ENCODE data around the gene TECR. TPM values are rescaled to one million over a fixed set of nuclear protein-coding genes. Genes with fewer than 3 reads are reported as not detected.
A peak's percentile ranks its signal among the peaks of the same experiment; 100 is the strongest.

The TECR gene
- total and polyA plus RNA-seq, 9 of the 15 experiments (the other 6 are each of a cell fraction or from before 2014, with no cell fraction given), result 29.3 to 211 (median 81.4) TPM

- TF ChIP-seq CLOCK (CRISPR knock-in tag; IDR thresholded peaks at IDR 0.05; ENCODE audit: borderline replicate concordance) (no peak), ATF1 (CRISPR knock-in tag; IDR thresholded peaks at IDR 0.05) (no peak), ATF1 (tag; IDR thresholded peaks at IDR 0.05) (no peak), CTCFL (IDR thresholded peaks at IDR 0.05; ENCODE audit: borderline replicate concordance, insufficient read depth, low read depth, low read length, poor library complexity, severe bottlenecking) (no peak), ZNF830 (CRISPR knock-in tag; IDR thresholded peaks at IDR 0.05) (no peak), ZBTB40 (IDR thresholded peaks at IDR 0.05) (peak; percentile 56), ZBTB40 (CRISPR knock-in tag; IDR thresholded peaks at IDR 0.05) (no peak), ZNF584 (CRISPR knock-in tag; IDR thresholded peaks at IDR 0.05; ENCODE audit: low read depth) (no peak), HES1 (IDR thresholded peaks at IDR 0.05; ENCODE audit: low read depth) (no peak), PHB2 (IDR thresholded peaks at IDR 0.05; ENCODE audit: low read depth) (0 out of 2 replicates have a peak, but pooled peaks have one; percentile 3), PPARD (CRISPR knock-in tag; IDR thresholded peaks at IDR 0.05) (no peak), KAT8 (IDR thresholded peaks at IDR 0.05; ENCODE audit: low read depth) (no peak), SMARCA5 (IDR thresholded peaks at IDR 0.05) (peak; percentile 88)
These were observed 758 bp upstream of the TECR start (continued) for GRCh38 chr19:14528419-14529253.
